GM18858 (cell line): ENCODE measurements around the gene KDELR1.
"Not testable (repeated sequence)": the region's sequence is repeated elsewhere in the genome, so short reads cannot be mapped to it uniquely, and the experiment has no call there.

Experiments used
- ATAC-seq: cut with Tn5 transposase; IDR thresholded peaks from one replicate; pipeline ENCODE4 v1.9.1; 2021; ENCODE audit not compliant: unreplicated experiment

The KDELR1 gene

GRCh38 chr19:48371771-48372170 lies 19.6 kb downstream of the KDELR1 start:
- ATAC-seq, result not testable (repeated sequence)

- ATAC-seq, result no peak
Measured at GRCh38 chr19:48371367-48371766, 20.0 kb downstream of the KDELR1 start.

DNA sequence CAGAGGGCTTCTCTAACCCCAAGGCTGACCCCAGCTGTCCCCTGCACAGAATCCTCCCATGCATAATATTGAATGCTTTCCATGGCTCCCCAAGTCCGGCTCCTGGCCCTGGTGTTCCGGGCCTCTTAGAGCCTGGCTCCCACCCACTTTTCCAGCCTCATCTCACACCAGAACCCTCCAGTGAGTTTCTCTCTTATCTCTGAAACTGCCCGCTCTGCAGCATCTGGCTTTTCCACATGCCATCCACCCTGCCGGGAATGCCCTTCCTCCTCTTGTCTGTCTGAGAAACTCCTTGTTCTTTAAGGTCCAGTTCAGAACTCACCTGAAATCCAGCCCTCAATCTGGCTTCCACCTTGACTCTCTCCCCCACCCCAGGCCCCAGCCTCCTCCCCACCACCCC lies 20.4 kb downstream of the KDELR1 start:
- ATAC-seq, result no peak

GRCh38 chr19:48368936-48369335 lies 22.4 kb downstream of the KDELR1 start:
- ATAC-seq, result no peak

DNA sequence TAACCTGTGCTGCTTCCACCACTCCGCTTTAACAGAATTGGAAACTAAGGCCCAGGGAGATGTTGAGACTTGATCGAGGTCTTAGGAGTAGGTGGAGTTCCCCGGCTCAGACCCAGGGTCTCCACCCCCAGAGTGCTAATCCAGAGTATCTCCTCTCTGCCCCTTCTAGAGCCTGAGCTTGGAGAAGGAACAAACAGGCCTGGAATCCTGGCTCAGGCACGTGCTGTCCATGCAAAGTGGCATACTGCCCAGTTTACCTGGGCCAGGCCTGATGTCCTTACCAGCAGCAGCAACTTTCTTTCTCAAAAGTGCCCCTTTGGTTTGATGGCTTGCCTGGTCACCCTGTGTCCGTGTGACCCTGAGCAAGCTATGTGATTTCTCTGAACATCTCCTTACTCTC lies 23.5 kb downstream of the KDELR1 start:
- ATAC-seq, result no peak

- ATAC-seq, result no peak
Measured at GRCh38 chr19:48365602-48366001, 25.7 kb downstream of the KDELR1 start.

GRCh38 chr19:48364598-48365348 lies 26.6 kb downstream of the KDELR1 start:
- ATAC-seq, result no peak

GRCh38 chr19:48363810-48364597 lies 27.3 kb downstream of the KDELR1 start, which contains the start of the genes SYNGR4 and TMEM143:
TSS of gene SYNGR4 (plus strand) at chr19:48364367. CDS start at chr19:48365843, 1,476 bp downstream.
TSS of gene TMEM143 (minus strand) at chr19:48363940. CDS start at chr19:48363920, 20 bp downstream.
- peak; percentile 55 for ATAC-seq

GRCh38 chr19:48363500-48363809 lies 27.9 kb downstream of the KDELR1 start:
- ATAC-seq, result peak; percentile 5

GRCh38 chr19:48362716-48363499 lies 28.4 kb downstream of the KDELR1 start:
- ATAC-seq, result peak; percentile 45

DNA sequence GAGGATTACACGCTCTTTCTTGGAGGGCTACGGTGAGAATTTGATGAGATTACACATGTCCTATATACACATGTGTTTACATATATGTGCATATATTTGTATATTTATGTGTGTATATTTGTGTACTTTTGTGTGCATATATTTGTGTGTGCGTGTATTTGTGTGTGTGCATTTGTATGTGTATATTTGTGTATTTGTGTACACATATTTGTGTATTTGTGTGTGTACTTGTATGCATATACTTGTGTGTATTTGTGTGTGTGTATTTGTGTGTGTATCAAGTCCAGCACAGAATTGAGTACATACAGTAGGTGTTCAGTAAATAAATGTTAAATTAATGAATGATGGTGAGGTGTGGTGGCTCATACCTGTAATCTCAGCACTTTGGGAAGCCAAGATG lies 29.4 kb downstream of the KDELR1 start:
- ATAC-seq, result no peak

DNA sequence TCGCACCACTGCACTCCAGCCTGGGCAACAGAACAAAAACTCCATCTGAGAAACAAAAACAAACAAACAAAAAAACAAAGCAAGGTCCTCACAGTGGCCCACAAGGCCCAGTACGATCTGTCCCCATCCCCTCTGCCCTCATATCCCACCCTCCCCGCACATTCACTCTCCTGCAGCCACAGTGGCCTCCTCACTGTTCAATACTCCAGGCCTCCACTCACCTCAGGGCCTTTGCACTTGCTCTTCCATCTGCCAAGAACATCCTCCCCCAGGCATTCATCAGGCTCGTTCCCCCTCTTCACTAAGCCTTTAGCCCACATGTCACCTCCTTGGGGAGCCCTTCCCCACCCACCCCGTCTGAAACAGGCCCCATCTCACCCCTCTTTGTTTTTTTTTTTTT lies 32.2 kb downstream of the KDELR1 start:
- no peak for ATAC-seq

- ATAC-seq, result no peak
Measured at GRCh38 chr19:48355365-48355954, 35.9 kb downstream of the KDELR1 start.

- no peak for ATAC-seq
Measured at GRCh38 chr19:48354332-48354992, 36.9 kb downstream of the KDELR1 start.

DNA sequence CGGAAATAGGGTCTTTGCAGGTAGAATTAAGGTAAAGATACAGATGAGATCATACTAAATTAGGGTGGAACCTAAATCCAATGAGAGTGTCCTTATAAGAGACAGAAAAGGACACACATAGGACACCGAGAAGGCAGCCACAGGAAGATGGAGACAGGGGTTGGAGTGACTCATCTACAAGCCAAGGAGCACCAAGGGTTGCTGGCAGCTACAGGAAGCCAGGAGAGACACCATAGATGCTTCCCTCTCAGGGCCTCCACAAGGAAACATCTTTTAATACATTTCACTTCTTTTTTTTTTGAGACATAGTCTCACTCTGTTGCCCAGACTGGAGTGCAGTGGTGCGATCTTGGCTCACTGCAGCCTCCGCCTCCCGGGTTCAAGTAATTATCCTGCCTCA lies 37.7 kb downstream of the KDELR1 start:
- ATAC-seq, result no peak

DNA sequence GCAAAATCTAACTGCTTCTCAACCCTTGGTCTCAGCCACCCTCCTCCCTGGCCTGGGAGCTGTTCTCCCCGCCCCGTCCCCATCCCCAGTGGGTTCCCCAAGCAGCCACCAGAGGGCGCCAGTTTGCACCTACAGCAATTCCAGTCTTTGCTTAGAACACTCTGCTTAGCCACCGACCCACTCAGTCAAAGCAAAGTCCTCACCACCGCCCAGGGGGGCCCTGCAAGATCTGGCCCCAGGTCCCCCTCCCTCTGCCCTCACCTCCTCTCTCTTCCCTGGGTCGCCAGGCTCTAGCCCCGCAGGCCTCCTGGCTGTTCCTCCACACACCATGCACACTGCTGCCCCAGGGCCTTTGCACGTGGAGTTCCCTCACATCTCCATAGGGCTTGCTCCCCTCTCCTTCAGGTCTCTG lies 40.0 kb downstream of the KDELR1 start:
- no peak for ATAC-seq

GRCh38 chr19:48350856-48351255 lies 40.5 kb downstream of the KDELR1 start:
- ATAC-seq, result no peak

DNA sequence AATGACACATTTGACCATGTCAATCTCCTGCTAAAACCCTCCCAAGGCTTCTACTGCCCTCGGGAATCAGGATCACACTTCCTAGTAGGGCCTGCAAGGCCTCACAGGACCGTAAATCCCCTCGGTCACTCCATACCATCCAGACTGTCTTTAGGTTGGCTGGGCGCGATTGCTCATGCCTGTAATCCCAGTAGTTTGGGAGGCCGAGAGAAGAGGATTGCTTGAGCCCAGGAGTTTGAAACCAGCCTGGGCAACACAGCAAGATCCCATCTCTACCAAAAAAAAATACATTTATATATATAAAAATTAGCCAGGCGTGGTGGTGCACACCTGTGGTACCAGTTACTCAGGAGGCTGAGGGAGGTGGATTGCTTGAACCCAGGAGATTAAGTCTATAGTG lies 42.6 kb downstream of the KDELR1 start:
- ATAC-seq, result no peak

- no peak for ATAC-seq
Measured at GRCh38 chr19:48348045-48348444, 43.3 kb downstream of the KDELR1 start.

DNA sequence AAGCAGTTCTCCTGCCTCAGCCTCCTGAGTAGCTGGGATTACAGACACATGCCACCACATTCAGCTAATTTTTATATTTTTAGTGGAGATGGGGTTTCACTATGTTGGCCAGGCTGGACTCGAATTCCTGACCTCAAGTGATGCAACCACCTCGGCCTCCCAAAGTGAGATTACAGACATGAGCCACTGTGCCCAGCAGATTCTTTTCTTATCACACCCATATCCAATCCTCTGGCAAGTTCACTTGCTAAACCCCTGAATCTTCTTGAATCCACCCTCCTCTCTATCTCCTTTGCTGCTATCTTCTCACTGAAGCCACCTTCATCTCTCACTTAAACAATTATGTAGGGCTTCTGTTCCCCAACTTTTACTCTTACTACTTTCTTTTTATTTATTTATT lies 45.2 kb downstream of the KDELR1 start:
- no peak for ATAC-seq

DNA sequence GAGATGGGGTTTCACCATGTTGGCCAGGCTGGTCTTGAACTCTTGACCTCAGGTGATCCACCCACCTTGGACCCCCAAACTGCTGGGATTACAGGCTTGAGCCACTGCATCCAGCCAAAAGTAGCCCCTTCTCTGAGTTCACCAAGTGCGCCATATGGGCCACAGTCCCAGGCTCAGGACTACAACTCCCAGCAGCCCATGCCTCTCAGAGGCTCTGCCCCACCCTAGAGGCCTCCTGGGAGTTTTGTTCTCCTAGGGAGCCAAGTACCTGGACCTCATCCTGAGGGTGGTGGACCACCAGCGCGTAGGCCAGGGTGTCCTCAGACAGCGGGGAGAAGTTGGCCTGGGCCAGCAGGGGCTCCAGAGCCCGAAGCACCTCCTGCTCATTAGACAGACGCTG lies 46.5 kb downstream of the KDELR1 start:
- no peak for ATAC-seq
